ENCODE data around the gene SLBP.

GRCh38 chr4:1690698-1691097, 21.4 kb downstream of the SLBP start:
- no peak for TF ChIP-seq CTCF (IDR thresholded peaks at IDR 0.05; ENCODE audit: insufficient read depth, low read length, poor library complexity, severe bottlenecking)
- TF ChIP-seq EZH2phosphoT487 (conservative IDR thresholded peaks at IDR 0.05; ENCODE audit: low read length) = no peak
